ENCODE data around the gene RBM23. TPM values are rescaled to one million over a fixed set of nuclear protein-coding genes. Genes with fewer than 3 reads are reported as not detected.

Gene RBM23
- polyA plus RNA-seq, 2 of the 4 experiments (the other 2 are of a cell fraction) = 65.8 to 68.0 TPM

GRCh38 chr14:22850944-22851764, 67.8 kb downstream of the RBM23 start:
- FAIRE-seq (no peak), ATAC-seq (no peak), DNase-seq (ENCODE audit: low read depth in 1 of 2, low spot score in 1 of 2) (no peak)
- ChIA-PET POLR2A (interaction anchor here (0.8 kb wide), 1 partner anchor 85 kb away, joined by 3 read pairs; the partner anchor contains the start of gene OXA1L), CTCF (interaction anchor here (0.7 to 9.9 kb wide), 17 partner anchors 12 to 296 kb away, joined by 3 to 259 read pairs (median 30); partner anchors contain the start of genes LRP10, MMP14, MRPL52 and OR6J1)
- 82% methylated on average over 8 of the region's 9 CpGs for WGBS (ENCODE audit: missing lambda C conversion rate)
- Histone ChIP-seq H3K27ac (peak overlapping the region in 1 of 2 experiments; percentile 4; a peak in 1 of 6 replicates), H3K4me1 (peaks cover 4% of the 10 kb centered on the region; the same call in 2 of the 3 replicates), H3K4me3 (no peak overlapping the region), H3K4me2 (no peak overlapping the region), H3K9me3 (no peaks in the 10 kb centered on the region)
- TF ChIP-seq CEBPB (IDR thresholded peaks at IDR 0.05) (no peak), USF2 (IDR thresholded peaks at IDR 0.05) (no peak), ZNF302 (CRISPR knock-in tag; IDR thresholded peaks at IDR 0.05) (no peak), NPAS2 (CRISPR knock-in tag; IDR thresholded peaks at IDR 0.05; ENCODE audit: borderline replicate concordance) (no peak), HES2 (IDR thresholded peaks at IDR 0.05) (no peak)

GRCh38 chr14:22849212-22849819, 69.6 kb downstream of the RBM23 start:
- no peaks in the 10 kb centered on the region for H3K9me3 ChIP-seq
- no peak overlapping the region for H3K4me2 ChIP-seq
- ATAC-seq (no peak), DNase-seq (ENCODE audit: low read depth in 1 of 2, low spot score in 1 of 2) (no peak), FAIRE-seq (no peak)
- ChIA-PET POLR2A (interaction anchor here (0.7 kb wide), 1 partner anchor 19 kb away, joined by 3 read pairs; no protein-coding TSS in a partner anchor), CTCF (interaction anchor here (0.6 to 9.9 kb wide), 14 partner anchors 10 to 339 kb away, joined by 3 to 259 read pairs (median 9); partner anchors contain the start of genes LRP10, MMP14 and MRPL52)
- H3K27ac ChIP-seq = no peak overlapping the region; a peak in 1 of 6 replicates
- H3K4me1 ChIP-seq = peaks cover 4% of the 10 kb centered on the region; the same call in 2 of the 3 replicates
- 82% methylated on average over 19 of the region's 19 CpGs for WGBS (ENCODE audit: missing lambda C conversion rate)
- H3K4me3 ChIP-seq = no peak overlapping the region
- TF ChIP-seq EHF (CRISPR knock-in tag; IDR thresholded peaks at IDR 0.05) (no peak), BCL3 (IDR thresholded peaks at IDR 0.05) (no peak), RARB (CRISPR knock-in tag; IDR thresholded peaks at IDR 0.05) (no peak), POLR2AphosphoS2 (conservative IDR thresholded peaks at IDR 0.05; ENCODE audit: low read length) (no peak), TFCP2L1 (CRISPR knock-in tag; IDR thresholded peaks at IDR 0.05) (no peak), HEYL (CRISPR knock-in tag; IDR thresholded peaks at IDR 0.05) (no peak), FOSL2 (IDR thresholded peaks at IDR 0.05) (no peak), FOSL2 (CRISPR knock-in tag; IDR thresholded peaks at IDR 0.05) (no peak), SMC3 (IDR thresholded peaks at IDR 0.05) (no peak), HES2 (IDR thresholded peaks at IDR 0.05) (no peak), JUNB (IDR thresholded peaks at IDR 0.05) (no peak), HOXB5 (CRISPR knock-in tag; IDR thresholded peaks at IDR 0.05) (no peak)

GRCh38 chr14:22848351-22849164, 70.4 kb downstream of the RBM23 start:
- H3K27ac ChIP-seq = 0 out of 6 replicates have a peak overlapping the region, but pooled peaks of 1 of the 2 experiments have one; percentile 36
- DNase-seq (ENCODE audit: low read depth in 1 of 2, low spot score in 1 of 2) (no peak), FAIRE-seq (no peak), ATAC-seq (no peak)
- no peak overlapping the region for H3K4me3 ChIP-seq
- no peaks in the 10 kb centered on the region for H3K9me3 ChIP-seq
- no peak for TF ChIP-seq CEBPB (IDR thresholded peaks at IDR 0.05)
- TF ChIP-seq FOXS1 (CRISPR knock-in tag; IDR thresholded peaks at IDR 0.05) = no peak
- peak; percentile 36 for TF ChIP-seq MAFK (IDR thresholded peaks at IDR 0.05; ENCODE audit: partially characterized antibody)
- TF ChIP-seq USF2 (IDR thresholded peaks at IDR 0.05) = no peak
- no peak for TF ChIP-seq MAX (IDR thresholded peaks at IDR 0.05)
- TF ChIP-seq HOXB5 (CRISPR knock-in tag; IDR thresholded peaks at IDR 0.05) = no peak
- no peak for TF ChIP-seq HOXB13 (CRISPR knock-in tag; IDR thresholded peaks at IDR 0.05; ENCODE audit: low read depth)
- POLR2A ChIA-PET = interaction anchor here (0.7 kb wide), 1 partner anchor 18 kb away, joined by 3 read pairs; no protein-coding TSS in a partner anchor
- CTCF ChIA-PET = interaction anchor here (0.6 to 9.9 kb wide), 12 partner anchors 9 to 428 kb away, joined by 3 to 259 read pairs (median 5); partner anchors contain the start of genes LRP10 and MMP14
- peaks cover 4% of the 10 kb centered on the region; the same call in 2 of the 3 replicates for H3K4me1 ChIP-seq
- H3K4me2 ChIP-seq = no peak overlapping the region
- 87% methylated on average over 10 of the region's 12 CpGs for WGBS (ENCODE audit: missing lambda C conversion rate)
